Karpas-422 (cell line): ENCODE data around the gene TNNT3. TPM values are rescaled to one million over a fixed set of nuclear protein-coding genes. Genes with fewer than 3 reads are reported as not detected.

ENCODE experiments used
- DNase-seq: peaks from one replicate; pipeline ENCODE4 v3.0.0-alpha.2; 2015
- H2AFZ ChIP-seq: fragments of 200-600 bp; sonication (generic); 2 replicates; pipeline ENCODE4 v1.6.1; 2014; ENCODE audit warnings: antibody characterized with exemption, low read length, mixed read lengths
- H3K27ac ChIP-seq: fragments of 200-600 bp; sonication (generic); 2 replicates; pipeline ENCODE4 v1.5.1; 2014; ENCODE audit warnings: mild to moderate bottlenecking, low read length, moderate library complexity
- H3K27me3 ChIP-seq: fragments of 200-600 bp; sonication (generic); 2 replicates; pipeline ENCODE4 v1.6.1; 2014; ENCODE audit warnings: low read length, mixed read lengths
- H3K36me3 ChIP-seq: fragments of 200-600 bp; sonication (generic); 2 replicates; pipeline ENCODE4 v1.6.1; 2014; ENCODE audit warnings: low read length, mixed read lengths; ENCODE audit not compliant: insufficient read depth
- H3K4me1 ChIP-seq: fragments of 200-600 bp; sonication (generic); 2 replicates; pipeline ENCODE4 v1.6.1; 2014; ENCODE audit warnings: mild to moderate bottlenecking, low read length, mixed read lengths
- H3K4me2 ChIP-seq: fragments of 200-600 bp; sonication (generic); 2 replicates; pipeline ENCODE4 v1.6.1; 2014; ENCODE audit warnings: low read length, low read depth, mild to moderate bottlenecking; ENCODE audit not compliant: poor library complexity, severe bottlenecking
- H3K4me3 ChIP-seq: fragments of 200-600 bp; sonication (generic); 2 replicates; pipeline ENCODE4 v1.5.1; 2014; ENCODE audit warnings: mild to moderate bottlenecking, antibody characterized with exemption, low read length, mixed read lengths
- H3K79me2 ChIP-seq: fragments of 200-600 bp; sonication (generic); 2 replicates; pipeline ENCODE4 v1.6.1; 2014; ENCODE audit warnings: mild to moderate bottlenecking, low read length, mixed read lengths
- H3K9ac ChIP-seq: fragments of 200-600 bp; sonication (generic); 2 replicates; pipeline ENCODE4 v1.6.0; 2014; ENCODE audit warnings: low read length
- H3K9me2 ChIP-seq: fragments of 200-600 bp; sonication (generic), shearing (Covaris generic); replicated peaks from 2 replicates; pipeline ENCODE4 v1.6.0; 2014; ENCODE audit warnings: mild to moderate bottlenecking, low read length, moderate library complexity; ENCODE audit not compliant: insufficient read depth
- H3K9me3 ChIP-seq: fragments of 300-700, 200-600 bp; sonication (generic); 2 replicates; pipeline ENCODE4 v1.6.1; 2014; ENCODE audit warnings: low read length, mixed read lengths
- H4K20me1 ChIP-seq: fragments of 200-600 bp; sonication (generic); 2 replicates; pipeline ENCODE4 v1.6.1; 2014; ENCODE audit warnings: mild to moderate bottlenecking, antibody characterized with exemption, low read length, low read depth; ENCODE audit not compliant: insufficient read depth
- total RNA-seq: library from RNA; depleted of rRNA; stranded (reverse); fragments of >200 nt; shearing (Covaris generic); gene quantifications from 2 replicates; pipeline ENCODE4 v1.2.3, GENCODE V29; 2014; ENCODE audit warnings: low replicate concordance

Gene TNNT3
- total RNA-seq, 1 experiment from 2014 or later, result not detected

DNA sequence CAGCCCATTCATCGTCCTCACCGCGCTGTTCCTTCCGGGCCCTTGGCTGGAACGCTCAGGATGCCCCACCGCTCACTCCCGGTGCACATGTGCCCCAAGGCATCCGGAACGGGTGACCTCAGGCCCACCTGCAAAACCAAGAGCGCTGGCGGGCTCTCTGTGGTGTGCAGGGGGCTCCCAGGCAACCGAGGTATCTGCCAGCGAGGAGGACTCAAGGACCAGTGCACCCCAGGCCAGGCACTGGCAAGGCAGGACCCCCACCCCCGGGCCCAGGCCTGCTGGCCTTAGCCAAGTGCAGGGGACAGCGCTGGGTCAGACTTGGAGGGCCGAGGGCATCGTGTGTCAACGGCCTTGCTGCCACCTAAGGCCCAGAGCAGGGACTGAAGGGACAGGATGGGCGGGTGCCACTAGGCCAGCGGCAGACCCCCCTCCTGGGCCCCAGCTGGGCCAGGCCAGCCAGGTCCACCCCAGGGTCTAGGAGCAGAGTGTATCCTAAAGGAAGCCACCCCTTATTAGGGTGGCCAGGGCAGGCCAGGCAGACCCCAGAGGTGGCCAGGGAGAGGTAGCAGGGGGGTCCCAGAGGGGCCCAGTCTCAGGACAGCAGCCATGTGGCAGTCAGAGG lies 8.5 kb downstream of the TNNT3 start:
- no peaks in the 10 kb centered on the region for H4K20me1 ChIP-seq
- H3K4me2 ChIP-seq, result no peak overlapping the region
- no peaks in the 10 kb centered on the region for H3K9me2 ChIP-seq
- no peak for DNase-seq
- no peaks in the 10 kb centered on the region for H3K79me2 ChIP-seq
- no peak overlapping the region for H3K27ac ChIP-seq
- H3K4me3 ChIP-seq, result no peak overlapping the region
- no peaks in the 10 kb centered on the region for H3K27me3 ChIP-seq
- no peaks in the 10 kb centered on the region for H3K9me3 ChIP-seq
- H3K9ac ChIP-seq, result no peak overlapping the region
- no peaks in the 10 kb centered on the region for H3K4me1 ChIP-seq
- no peaks in the 10 kb centered on the region for H3K36me3 ChIP-seq
- no peak overlapping the region for H2AFZ ChIP-seq

DNA sequence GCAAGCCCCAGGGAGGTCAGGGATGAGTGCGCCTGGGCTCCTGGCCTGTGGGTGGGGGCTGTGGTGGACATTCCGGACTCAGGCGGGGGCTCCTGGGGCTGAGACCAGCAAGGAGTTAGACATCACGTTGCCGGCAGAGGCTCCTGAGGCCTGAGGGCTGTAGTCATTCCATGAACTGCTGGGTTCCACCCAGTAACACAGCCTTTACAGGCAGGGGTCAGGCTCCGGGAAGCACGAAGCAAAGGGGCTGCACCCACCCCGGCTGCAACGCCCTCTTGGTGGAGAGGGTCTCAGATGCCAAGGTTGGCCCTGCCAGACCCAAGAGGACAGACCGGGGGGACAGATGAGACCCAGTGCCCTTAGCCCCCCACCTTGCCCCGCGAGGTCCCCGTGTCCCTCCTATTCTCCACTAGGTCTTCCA lies 9.0 kb downstream of the TNNT3 start:
- no peak for DNase-seq
- H3K4me3 ChIP-seq, result no peak overlapping the region

DNA sequence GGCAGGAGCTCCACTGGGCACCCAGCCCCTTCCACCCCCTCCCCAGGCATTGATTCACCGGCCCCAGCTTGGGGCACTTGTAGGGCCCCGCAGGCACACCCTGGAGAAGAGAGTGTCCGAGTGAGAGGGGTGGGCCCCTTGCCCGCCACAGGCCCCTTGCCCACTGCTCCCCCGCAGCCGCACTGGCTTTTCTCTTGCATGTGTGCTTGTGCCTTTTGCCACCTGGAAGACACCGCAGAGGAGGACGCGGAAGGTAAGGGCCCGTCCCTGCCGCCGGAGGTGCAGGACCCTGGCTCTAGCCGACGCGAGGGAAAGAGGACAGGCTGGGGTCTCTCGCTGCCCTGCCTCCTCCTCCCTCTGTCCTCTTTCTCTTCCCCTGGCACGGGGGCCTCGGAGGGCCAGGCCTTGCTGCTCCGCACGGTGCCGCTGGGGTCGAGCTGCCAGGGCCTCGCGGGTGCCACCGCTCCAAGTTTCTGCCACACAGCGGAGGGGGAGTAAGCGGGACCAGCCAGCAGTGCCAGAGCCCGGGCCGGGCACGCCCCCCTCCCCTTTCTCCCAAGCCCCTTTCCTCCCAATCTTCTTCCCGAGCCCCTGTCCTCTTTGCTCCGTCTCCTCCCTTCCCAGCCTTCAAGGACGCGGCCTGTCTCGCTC lies 9.5 kb downstream of the TNNT3 start:
- no peak for DNase-seq
- Histone ChIP-seq H3K4me1 (no peaks in the 10 kb centered on the region), H3K79me2 (no peaks in the 10 kb centered on the region), H3K9me3 (no peaks in the 10 kb centered on the region), H4K20me1 (no peaks in the 10 kb centered on the region), H3K9ac (no peak overlapping the region), H3K36me3 (no peaks in the 10 kb centered on the region), H2AFZ (no peak overlapping the region), H3K9me2 (no peaks in the 10 kb centered on the region), H3K4me3 (no peak overlapping the region), H3K4me2 (no peak overlapping the region), H3K27ac (no peak overlapping the region), H3K27me3 (no peaks in the 10 kb centered on the region)

More for the DNA sequence above, 9.0 kb downstream of the TNNT3 start:
- H3K27ac ChIP-seq, result no peak overlapping the region
- no peaks in the 10 kb centered on the region for H3K9me2 ChIP-seq
- H3K4me1 ChIP-seq, result no peaks in the 10 kb centered on the region
- no peaks in the 10 kb centered on the region for H3K36me3 ChIP-seq
- no peaks in the 10 kb centered on the region for H3K79me2 ChIP-seq
- H4K20me1 ChIP-seq, result no peaks in the 10 kb centered on the region
- no peak overlapping the region for H3K4me2 ChIP-seq
- no peak overlapping the region for H2AFZ ChIP-seq
- no peak overlapping the region for H3K9ac ChIP-seq
- H3K27me3 ChIP-seq, result no peaks in the 10 kb centered on the region
- no peaks in the 10 kb centered on the region for H3K9me3 ChIP-seq

DNA sequence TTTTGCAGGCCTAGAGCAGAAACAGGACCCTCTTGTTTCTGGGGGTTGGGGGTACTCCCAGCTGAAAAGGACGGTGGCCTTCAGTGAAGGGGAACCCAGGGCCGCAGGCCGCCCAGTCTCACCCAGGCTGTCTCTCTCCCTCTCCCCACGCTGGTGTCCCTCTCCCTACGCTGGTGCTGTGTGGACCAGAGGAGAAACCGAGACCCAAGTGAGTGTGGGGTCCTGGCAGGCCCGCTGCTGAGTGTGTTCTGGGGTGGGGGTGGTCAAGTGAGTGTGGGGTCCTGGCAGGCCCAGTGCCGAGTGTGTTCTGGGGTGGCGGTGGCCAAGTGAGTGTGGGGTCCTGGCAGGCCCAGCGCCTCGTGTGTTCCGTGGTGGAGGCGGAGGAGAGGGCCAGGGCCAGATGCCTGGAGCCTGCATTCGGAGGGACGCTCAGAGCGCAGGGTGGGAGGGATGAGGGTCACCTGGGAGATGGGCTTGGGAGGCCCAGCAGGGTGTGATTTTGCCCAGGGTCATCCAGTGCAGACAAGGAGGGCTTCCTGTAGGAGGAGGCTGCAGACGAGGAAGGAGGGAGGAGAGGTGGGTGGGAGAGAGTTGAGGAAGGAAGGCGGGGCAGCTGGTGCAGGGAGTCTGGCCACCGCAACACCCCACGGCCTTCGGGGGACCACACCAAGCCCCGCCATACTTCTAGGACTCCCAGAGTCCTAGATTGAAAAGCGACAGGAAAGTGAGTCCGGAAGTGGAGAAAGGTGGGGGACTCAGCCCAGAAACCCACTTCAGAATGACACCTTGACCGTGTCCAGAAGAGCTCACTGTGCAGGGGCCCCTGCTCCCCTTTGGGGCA lies 10.3 kb downstream of the TNNT3 start:
- H3K36me3 ChIP-seq, result no peaks in the 10 kb centered on the region
- no peaks in the 10 kb centered on the region for H3K79me2 ChIP-seq
- H3K9me2 ChIP-seq, result no peaks in the 10 kb centered on the region
- no peak overlapping the region for H2AFZ ChIP-seq
- H3K9me3 ChIP-seq, result no peaks in the 10 kb centered on the region
- no peak overlapping the region for H3K4me2 ChIP-seq
- H4K20me1 ChIP-seq, result no peaks in the 10 kb centered on the region
- no peak overlapping the region for H3K9ac ChIP-seq
- no peak for DNase-seq
- H3K27ac ChIP-seq, result no peak overlapping the region
- no peaks in the 10 kb centered on the region for H3K27me3 ChIP-seq
- no peak overlapping the region for H3K4me3 ChIP-seq
- no peaks in the 10 kb centered on the region for H3K4me1 ChIP-seq

DNA sequence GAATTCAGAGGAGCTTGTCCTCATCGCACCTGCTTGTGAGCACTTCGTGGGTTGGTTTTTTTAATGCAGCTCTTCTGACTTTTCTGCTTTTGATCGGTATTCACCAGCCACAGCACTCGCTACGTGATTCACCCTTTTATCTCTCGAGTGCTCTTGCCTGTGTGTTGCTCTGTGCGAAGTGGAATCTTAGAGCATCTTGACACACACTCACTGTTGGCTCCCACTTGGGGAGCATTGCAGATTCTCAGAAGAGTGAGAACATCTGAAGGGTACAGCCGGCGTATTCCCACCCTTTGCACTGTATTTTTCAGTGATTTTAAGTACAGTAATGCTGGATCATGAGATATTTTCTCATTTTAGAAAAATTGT lies 10.9 kb downstream of the TNNT3 start:
- Histone ChIP-seq H3K9me3 (no peaks in the 10 kb centered on the region), H2AFZ (no peak overlapping the region), H3K4me1 (no peaks in the 10 kb centered on the region), H3K9ac (no peak overlapping the region), H3K9me2 (no peaks in the 10 kb centered on the region), H3K4me2 (no peak overlapping the region), H4K20me1 (no peaks in the 10 kb centered on the region), H3K27me3 (no peaks in the 10 kb centered on the region), H3K79me2 (no peaks in the 10 kb centered on the region), H3K36me3 (no peaks in the 10 kb centered on the region), H3K27ac (no peak overlapping the region), H3K4me3 (no peak overlapping the region)
- no peak for DNase-seq

DNA sequence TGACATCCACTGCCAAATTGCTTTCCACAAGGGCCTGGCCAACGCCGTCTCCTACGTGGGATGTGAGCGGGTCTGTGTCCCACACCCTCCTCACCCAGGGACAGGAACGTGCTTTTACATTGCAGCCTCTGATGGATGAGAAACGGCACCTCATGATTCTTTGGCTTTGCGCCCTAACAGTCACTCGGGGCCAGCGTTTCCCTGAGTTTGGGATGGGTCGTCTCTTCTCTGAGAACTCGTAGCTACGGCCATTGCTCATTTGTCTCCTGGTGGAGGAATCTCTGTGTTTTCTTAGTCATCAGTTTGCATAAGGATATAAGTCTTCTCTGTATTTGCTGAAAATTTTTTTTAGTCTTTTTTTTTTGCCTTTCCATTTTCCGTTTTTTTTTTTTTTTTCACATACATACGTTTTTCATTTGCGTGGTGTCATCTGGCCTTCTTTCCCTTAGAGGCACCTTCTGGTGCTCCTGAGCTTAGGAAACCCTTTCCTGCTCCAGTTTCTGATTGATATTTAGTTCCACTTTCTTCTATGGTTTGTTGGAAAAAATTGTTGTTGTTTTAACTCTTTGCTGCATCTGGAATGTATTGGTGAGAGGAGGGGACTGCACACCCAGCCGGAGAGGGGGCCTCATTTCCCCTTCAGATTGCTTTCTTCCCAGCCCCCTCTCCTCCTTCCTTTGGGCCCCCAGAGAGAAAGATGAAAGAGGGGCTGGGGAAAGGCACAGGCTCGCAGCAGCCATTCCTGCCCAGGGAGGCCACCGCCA lies 12.0 kb downstream of the TNNT3 start:
- Histone ChIP-seq H3K4me2 (no peak overlapping the region), H3K9ac (no peak overlapping the region), H3K36me3 (no peaks in the 10 kb centered on the region), H3K4me1 (no peaks in the 10 kb centered on the region), H3K4me3 (no peak overlapping the region), H3K27ac (no peak overlapping the region), H3K79me2 (no peaks in the 10 kb centered on the region), H2AFZ (no peak overlapping the region), H3K9me3 (no peaks in the 10 kb centered on the region), H3K27me3 (no peaks in the 10 kb centered on the region), H4K20me1 (no peaks in the 10 kb centered on the region), H3K9me2 (no peaks in the 10 kb centered on the region)
- no peak for DNase-seq

DNA sequence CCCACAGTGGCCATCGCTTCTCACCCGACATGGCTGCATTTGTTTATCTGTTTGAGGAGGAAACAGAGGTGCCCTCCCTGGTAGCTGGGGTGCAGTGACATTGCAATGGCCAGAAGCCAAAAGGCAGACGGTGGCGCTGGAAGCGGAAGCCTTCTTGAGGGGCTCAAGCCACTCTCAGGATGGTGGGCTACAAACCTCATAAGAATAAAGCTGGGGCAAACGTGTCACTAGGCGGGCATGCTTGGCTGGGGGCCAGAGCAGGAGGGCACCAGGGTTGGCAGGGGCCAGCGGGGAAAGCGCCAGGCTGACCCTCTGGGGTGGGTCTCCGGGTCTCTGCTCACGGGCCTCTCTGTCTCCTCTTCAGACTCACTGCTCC lies 12.6 kb downstream of the TNNT3 start:
- H3K9me2 ChIP-seq, result no peaks in the 10 kb centered on the region
- H3K9me3 ChIP-seq, result no peaks in the 10 kb centered on the region
- no peak overlapping the region for H3K4me2 ChIP-seq
- H3K36me3 ChIP-seq, result no peaks in the 10 kb centered on the region
- no peak overlapping the region for H3K9ac ChIP-seq
- no peaks in the 10 kb centered on the region for H3K79me2 ChIP-seq
- DNase-seq, result no peak
- H4K20me1 ChIP-seq, result no peaks in the 10 kb centered on the region
- H3K27me3 ChIP-seq, result no peaks in the 10 kb centered on the region
- H3K4me3 ChIP-seq, result no peak overlapping the region
- no peak overlapping the region for H3K27ac ChIP-seq
- H3K4me1 ChIP-seq, result no peaks in the 10 kb centered on the region
- no peak overlapping the region for H2AFZ ChIP-seq

DNA sequence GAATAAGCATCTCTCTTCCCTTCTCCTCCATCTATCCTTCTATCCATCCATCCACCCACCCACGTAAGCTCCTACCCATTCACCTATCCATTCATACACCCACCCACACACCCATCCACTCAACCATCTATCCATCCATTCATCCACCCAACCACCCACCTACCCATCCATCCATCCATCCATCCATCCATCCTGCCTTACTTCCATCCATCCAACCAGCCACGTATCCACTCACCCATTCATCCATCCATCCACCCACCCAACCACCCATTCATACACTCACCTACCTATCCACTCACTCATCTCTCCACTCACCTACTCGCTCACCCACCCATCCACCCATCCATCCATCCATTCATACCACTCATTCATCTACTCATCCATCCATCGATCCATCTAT lies 13.2 kb downstream of the TNNT3 start:
- H3K27ac ChIP-seq, result no peak overlapping the region
- H4K20me1 ChIP-seq, result no peaks in the 10 kb centered on the region
- H3K9ac ChIP-seq, result no peak overlapping the region
- H3K79me2 ChIP-seq, result no peaks in the 10 kb centered on the region
- no peaks in the 10 kb centered on the region for H3K36me3 ChIP-seq
- DNase-seq, result no peak
- no peaks in the 10 kb centered on the region for H3K27me3 ChIP-seq
- no peaks in the 10 kb centered on the region for H3K9me3 ChIP-seq
- H3K4me3 ChIP-seq, result no peak overlapping the region
- H3K4me2 ChIP-seq, result no peak overlapping the region
- H3K9me2 ChIP-seq, result no peaks in the 10 kb centered on the region
- H3K4me1 ChIP-seq, result no peaks in the 10 kb centered on the region
- H2AFZ ChIP-seq, result no peak overlapping the region
